Fibroblast of mammary gland (primary cell): ENCODE results near the gene CHAD.

ENCODE experiments used
- DNase-seq: peaks from one replicate; pipeline ENCODE4 v3.0.0-alpha.2; 2010; ENCODE audit warnings: low read depth
- H3K4me3 ChIP-seq: 2 replicates; pipeline ENCODE4 v1.5.1; 2011; ENCODE audit warnings: low read depth, mild to moderate bottlenecking, low read length, moderate library complexity; ENCODE audit not compliant: control insufficient read depth
- TF ChIP-seq, protein P1 (sequence below): conservative IDR thresholded peaks from 2 replicates; pipeline ENCODE4 v1.5.1; 2011; ENCODE audit warnings: low read depth, low read length, inconsistent platforms; ENCODE audit not compliant: control insufficient read depth, insufficient read depth

The CHAD gene

GRCh38 chr17:50465171-50465570 lies 3.5 kb downstream of the CHAD start:
- no peak for DNase-seq
- TF ChIP-seq, protein P1, sequence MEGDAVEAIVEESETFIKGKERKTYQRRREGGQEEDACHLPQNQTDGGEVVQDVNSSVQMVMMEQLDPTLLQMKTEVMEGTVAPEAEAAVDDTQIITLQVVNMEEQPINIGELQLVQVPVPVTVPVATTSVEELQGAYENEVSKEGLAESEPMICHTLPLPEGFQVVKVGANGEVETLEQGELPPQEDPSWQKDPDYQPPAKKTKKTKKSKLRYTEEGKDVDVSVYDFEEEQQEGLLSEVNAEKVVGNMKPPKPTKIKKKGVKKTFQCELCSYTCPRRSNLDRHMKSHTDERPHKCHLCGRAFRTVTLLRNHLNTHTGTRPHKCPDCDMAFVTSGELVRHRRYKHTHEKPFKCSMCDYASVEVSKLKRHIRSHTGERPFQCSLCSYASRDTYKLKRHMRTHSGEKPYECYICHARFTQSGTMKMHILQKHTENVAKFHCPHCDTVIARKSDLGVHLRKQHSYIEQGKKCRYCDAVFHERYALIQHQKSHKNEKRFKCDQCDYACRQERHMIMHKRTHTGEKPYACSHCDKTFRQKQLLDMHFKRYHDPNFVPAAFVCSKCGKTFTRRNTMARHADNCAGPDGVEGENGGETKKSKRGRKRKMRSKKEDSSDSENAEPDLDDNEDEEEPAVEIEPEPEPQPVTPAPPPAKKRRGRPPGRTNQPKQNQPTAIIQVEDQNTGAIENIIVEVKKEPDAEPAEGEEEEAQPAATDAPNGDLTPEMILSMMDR: no peak
- no peak overlapping the region for H3K4me3 ChIP-seq

GRCh38 chr17:50464736-50465135 lies 3.9 kb downstream of the CHAD start:
- no peak overlapping the region for H3K4me3 ChIP-seq
- no peak for DNase-seq
- TF ChIP-seq, protein P1: no peak

DNA sequence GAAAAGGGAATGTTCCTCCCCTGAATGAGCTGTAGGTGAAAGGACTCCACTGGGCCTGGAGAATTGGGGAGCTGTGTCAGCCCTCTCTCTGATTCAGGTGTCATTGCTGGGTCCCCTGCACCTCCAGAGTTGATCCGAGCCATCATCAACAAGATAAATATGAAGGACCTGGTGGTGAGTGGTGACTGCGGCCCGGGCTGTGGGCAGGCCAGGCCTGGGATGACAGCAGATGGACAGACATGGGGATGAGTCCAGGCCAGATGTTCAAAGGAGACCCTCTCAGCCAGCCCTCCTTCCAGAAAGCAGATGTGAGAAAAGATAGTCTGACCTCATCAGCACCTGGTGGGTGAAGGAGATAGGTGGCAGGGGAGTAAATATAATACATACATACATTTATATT lies 4.6 kb downstream of the CHAD start:
- no peak for DNase-seq
- no peak overlapping the region for H3K4me3 ChIP-seq
- TF ChIP-seq, protein P1: no peak

DNA sequence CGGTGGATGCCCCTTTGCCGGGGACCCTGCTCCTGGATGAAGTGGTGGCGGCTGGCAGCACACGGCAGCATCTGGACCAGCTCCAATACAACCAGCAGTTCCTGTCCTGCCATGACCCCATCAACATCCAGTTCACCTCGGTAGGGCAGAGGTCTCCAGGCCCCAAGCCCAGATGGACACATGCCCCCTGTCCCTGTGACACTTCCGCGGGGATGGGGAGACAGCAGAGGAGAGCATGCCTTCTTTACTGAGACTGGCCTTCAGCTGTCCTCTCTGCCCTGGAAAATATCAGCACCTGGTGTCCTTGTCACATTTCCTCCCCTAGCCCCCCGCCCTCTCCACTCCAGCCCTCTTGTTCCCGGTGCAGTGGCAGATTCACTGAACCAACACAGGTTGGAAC lies 6.2 kb downstream of the CHAD start:
- TF ChIP-seq, protein P1: no peak
- DNase-seq: no peak
- H3K4me3 ChIP-seq: no peak overlapping the region

DNA sequence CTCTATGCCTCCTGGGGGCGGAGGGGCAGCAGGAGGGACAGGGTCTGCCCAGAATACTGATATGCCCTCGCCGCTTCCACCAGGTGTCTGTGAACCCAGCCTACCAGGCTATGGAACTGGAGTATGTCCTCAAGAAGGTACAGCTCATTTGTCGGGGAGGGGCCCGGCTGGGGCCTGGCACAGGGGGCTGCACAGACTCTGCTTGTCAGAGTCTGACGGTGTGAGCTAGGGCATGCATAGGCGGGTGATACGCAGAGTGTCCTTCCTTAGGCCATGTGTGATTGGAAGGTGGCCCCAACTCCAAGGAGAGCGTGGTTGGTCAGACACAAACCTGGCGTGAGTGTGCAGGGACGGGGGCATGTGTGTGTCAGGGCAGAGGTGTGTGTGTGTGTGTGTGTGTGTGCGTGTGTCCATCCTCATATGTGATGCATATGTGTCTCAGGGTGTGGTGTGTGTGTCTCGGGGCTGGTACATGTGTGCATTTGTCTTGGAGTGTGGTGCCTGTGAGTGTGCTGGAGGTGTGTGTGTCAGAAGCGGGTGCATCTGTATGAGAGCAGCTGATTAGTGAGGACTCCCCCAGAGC lies 7.0 kb downstream of the CHAD start:
- TF ChIP-seq, protein P1: no peak
- DNase-seq: no peak
- H3K4me3 ChIP-seq: no peak overlapping the region

DNA sequence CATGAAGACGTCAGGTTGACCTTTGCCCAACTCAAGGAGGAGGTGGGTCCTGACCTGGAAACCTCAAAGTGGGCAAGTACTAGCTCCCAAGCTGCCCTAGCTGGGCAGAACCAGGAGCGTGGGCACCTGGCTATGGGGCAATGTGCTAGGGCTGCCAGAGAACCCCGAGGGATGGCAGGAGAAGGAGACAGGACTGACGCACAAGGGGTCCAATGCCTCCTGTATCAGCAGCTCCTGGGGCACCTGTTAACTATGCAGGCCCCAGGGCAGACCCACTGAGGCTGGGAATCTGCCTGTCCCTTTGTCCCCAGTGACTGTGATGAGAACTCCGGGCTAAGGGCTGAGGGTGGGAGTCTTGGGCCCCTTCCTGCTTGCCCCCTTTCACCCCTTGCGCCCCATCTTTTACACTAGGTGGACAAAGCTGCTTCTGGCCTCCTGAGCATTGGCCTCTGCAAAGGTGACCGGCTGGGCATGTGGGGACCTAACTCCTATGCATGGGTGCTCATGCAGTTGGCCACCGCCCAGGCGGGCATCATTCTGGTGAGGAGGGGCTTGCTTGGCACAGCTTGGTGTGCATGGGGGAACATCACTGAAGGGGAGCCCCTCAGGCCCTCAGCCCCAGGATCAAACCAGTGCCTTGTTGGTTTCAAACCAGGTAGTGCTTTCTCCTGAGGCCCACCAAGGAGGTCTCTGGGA lies 7.7 kb downstream of the CHAD start:
- TF ChIP-seq, protein P1: no peak
- no peak overlapping the region for H3K4me3 ChIP-seq
- DNase-seq: no peak
